AG09309 (cell line): ENCODE measurements around the gene CATSPER4.

ENCODE experiments used
- DNase-seq: peaks from one replicate; pipeline ENCODE4 v3.0.0-alpha.2; 2010; ENCODE audit warnings: low read depth
- H3K4me3 ChIP-seq: 2 replicates; pipeline ENCODE4 v1.5.1; 2011; ENCODE audit warnings: mild to moderate bottlenecking, low read depth, low read length, moderate library complexity; ENCODE audit not compliant: control insufficient read depth
- TF ChIP-seq, protein P1 (sequence below): IDR thresholded peaks from 2 replicates; pipeline ENCODE4 v1.5.1; 2011; ENCODE audit warnings: mild to moderate bottlenecking, low read depth, low read length, inconsistent platforms; ENCODE audit not compliant: insufficient read depth, control insufficient read depth; ENCODE audit errors: missing control alignments

The CATSPER4 gene

DNA sequence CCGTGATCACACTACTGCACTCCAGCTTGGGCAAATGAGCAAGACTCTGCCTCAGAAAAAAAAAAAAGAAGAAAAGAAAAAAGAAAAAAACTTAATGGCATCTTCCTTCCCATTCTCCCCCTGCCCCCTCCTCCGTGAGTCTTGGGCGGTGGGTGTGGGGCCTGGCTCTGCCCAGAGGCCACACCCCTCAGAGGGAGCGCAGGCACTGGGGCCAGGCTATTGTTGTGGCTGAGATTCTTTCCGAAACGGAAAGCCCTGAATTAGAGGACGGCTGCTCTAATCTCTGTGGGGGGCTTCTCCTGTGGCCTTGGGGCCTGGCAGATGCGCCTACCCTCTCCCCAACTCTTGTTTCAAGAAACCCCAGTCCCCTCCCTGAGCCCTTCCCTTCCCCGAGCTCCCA is 35.7 kb upstream of the CATSPER4 start:
- TF ChIP-seq, protein P1, sequence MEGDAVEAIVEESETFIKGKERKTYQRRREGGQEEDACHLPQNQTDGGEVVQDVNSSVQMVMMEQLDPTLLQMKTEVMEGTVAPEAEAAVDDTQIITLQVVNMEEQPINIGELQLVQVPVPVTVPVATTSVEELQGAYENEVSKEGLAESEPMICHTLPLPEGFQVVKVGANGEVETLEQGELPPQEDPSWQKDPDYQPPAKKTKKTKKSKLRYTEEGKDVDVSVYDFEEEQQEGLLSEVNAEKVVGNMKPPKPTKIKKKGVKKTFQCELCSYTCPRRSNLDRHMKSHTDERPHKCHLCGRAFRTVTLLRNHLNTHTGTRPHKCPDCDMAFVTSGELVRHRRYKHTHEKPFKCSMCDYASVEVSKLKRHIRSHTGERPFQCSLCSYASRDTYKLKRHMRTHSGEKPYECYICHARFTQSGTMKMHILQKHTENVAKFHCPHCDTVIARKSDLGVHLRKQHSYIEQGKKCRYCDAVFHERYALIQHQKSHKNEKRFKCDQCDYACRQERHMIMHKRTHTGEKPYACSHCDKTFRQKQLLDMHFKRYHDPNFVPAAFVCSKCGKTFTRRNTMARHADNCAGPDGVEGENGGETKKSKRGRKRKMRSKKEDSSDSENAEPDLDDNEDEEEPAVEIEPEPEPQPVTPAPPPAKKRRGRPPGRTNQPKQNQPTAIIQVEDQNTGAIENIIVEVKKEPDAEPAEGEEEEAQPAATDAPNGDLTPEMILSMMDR: no peak
- DNase-seq: no peak
- no peak overlapping the region for H3K4me3 ChIP-seq

DNA sequence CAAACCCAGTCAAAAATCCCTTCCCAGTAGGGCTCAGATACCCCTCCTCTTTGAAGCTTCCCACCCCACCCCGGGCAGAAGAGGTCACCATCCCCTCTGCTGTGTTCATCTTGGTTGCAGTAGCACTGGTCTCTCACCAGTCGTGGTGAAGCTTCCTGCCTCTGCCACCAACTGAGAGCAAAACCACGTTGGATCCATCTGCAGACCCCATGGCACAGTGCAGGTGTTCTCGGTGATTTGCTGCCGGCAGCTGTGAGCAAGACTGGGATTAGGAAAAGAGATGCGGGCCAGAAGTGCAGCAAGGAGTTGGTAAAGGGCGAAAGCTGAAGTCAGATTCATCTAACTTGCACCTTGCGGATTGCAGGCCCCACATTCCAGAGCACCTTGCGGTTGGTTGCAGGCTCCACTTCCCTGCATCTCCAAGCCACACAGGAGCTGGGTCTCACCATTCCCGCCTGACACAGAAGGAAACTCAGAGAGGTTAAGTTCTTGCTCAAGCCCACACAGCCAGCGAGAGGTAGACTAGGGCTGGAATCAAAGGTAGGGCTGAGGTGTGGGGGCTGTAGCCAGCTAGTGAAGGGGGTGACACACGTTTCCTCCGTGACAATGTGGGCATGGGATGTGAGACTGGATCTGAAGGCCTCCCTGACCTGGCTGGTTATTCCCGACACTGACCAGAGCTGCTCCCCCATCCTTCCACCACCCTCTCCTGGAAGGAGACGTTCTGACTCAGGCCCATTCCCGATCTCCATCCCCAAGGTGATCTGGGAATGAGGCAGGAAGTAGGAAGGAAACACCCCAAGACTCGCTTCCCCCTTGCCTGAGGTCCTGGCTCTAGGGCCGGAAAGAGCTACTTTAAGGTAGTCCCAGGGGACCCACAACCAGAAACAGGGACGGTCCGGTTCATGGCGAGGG is 34.8 kb upstream of the CATSPER4 start:
- TF ChIP-seq, protein P1: no peak
- DNase-seq: no peak
- no peak overlapping the region for H3K4me3 ChIP-seq

DNA sequence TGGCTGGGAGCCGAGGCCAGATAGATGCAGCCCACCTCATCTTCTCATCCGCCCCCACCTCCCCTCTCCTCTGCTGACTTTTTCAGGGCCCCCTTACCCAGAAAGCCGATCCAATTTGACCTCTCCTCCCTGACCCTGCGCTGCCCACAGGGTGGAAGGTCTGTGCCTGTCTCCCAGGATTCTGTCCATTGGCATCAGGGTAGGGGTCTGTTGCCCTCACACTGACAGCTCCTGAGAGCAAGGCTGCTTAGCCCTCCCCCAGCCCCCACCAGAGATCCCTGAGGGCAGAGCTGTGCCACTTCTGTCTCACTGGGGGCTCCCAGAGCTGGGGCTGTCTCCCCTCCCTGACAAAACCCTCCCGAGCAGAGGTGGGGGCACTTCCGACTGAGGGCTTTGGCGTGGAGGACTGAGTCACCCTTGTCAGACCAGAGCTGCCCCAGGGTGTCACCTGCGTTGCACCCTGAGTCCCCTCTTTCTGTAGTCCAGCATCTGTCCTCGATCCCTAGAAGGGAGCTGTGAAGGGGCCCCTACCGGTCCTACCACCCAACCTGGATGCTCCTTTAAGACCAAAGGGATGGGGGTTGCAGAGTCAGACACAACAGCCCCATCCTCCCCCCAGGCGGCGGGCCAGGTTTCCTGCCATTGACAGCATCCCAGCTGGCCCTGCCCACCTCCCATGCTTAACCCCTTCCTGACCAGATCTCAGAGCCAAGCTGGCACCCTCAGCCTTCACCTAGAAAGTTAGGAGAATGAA is 33.9 kb upstream of the CATSPER4 start:
- no peak for DNase-seq
- TF ChIP-seq, protein P1: no peak
- H3K4me3 ChIP-seq: no peak overlapping the region

DNA sequence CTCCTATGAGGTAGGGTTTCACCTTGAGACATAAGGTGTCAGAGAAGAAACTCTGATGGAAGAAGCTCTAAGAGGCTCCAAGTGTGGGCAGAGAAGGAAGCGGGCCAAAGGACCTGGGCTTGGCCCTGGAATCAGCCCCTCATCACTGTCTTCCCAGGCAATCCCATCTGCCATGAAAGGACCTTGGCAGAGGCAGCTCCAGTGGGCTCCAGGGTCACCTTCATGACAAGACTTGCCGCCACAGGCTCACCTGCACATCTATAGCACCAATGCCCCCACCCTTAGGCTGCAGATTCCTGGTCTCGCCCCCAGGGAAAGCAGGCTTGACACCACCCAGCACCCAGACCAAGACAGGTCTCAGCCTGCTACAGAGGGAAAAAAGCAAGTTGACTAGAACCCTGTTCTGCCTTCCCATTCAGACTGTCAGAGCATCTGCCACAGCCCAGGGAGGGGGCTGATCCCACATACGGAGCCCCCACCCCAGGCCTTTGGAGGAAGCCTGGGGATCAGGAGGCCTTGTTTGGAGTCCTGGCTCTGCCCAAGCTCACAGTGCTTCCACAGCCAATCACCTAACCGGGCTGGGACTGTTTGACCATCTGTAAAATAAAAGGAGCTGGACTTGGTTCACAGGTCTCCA is 32.0 kb upstream of the CATSPER4 start:
- no peak overlapping the region for H3K4me3 ChIP-seq
- TF ChIP-seq, protein P1: no peak
- DNase-seq: no peak

DNA sequence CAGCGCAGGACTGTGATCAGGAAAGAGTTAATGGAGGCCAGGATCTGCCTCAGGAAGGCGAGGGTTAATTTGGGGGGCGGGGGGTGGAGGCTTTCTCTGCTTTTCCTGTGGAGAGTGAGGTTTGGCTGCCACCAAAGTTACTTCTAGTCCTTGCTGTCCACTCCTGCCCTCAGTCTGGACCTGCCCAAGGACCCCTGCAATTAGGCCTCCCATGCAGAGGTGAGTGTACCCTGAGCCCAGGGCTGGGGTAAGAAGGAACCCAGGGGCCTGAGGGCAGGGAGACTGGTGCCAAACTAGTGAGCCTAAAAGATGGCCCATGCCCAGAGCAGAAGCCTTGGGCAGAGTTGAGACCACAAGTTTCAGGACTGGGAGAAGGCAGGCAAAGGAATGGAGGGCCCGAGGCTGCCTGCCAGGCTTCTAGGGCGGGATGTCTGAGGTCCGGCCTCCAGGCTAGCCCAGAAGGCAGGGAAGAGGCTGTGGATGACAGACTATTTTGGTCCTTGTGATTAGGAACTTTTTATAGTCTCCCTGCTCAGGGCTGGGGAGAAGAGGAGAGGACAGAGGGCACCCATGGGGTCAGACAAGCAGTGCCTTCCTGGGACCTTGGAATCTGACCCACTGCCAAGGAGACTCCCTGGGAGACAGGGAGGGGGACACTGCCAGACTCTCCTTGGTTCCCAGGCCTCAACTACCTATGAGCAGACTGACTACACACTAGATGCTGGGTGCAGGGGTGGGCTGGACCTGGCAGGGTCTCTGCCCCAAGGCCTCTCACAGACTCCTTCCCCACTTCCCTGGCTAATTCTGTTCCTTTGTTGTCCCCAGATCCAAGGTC is 31.3 kb upstream of the CATSPER4 start, which contains the start of gene FAM110D:
Gene FAM110D (plus strand): TSS at position 172 of the 835 bp plus-strand sequence. CDS start 2,213 bp downstream, outside the sequence.
- no peak within 1 kb of the TSS for H3K4me3 ChIP-seq
- TF ChIP-seq, protein P1: no peak
- no peak for DNase-seq

DNA sequence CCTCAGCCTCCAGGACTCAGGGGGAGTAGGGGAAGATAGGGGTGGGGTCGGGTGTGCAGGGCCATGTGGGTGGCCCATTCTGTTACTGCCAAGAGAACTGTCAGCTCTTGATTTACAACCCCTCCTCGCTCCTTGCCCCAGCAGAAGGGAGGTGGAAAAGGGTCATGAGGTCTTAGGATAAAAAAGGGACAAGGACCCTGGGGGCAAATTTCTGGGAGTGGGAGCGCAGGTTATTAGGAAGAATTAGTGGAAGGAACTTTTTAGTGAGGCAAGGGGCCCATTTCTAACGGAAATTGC is 30.7 kb upstream of the CATSPER4 start:
- TF ChIP-seq, protein P1: no peak
- no peak overlapping the region for H3K4me3 ChIP-seq
- no peak for DNase-seq
